CD4-positive, alpha-beta T cell treated with Interleukin-4 for 4 hours (primary cell): Measurements from ENCODE around the gene BTBD19.
A peak's percentile ranks its signal among the peaks of the same experiment; 100 is the strongest.
"Not testable (repeated sequence)": the region's sequence is repeated elsewhere in the genome, so short reads cannot be mapped to it uniquely, and the experiment has no call there.

Experiments used
- DNase-seq: peaks from one replicate; pipeline ENCODE4 v3.0.0-alpha.2; 2020

The BTBD19 gene

GRCh38 chr1:44788120-44788860, 20.0 kb upstream of the BTBD19 start, which contains the start of gene BEST4:
Gene BEST4, minus strand, starts transcription at chr1:44788170. Its CDS starts 465 bp downstream, at chr1:44787705.
- DNase-seq = no peak

- no peak for DNase-seq
These were observed 17.1 kb upstream of the BTBD19 start for GRCh38 chr1:44790968-44791801.

GRCh38 chr1:44792736-44793502, 15.4 kb upstream of the BTBD19 start:
- no peak for DNase-seq

GRCh38 chr1:44797886-44798285, 10.4 kb upstream of the BTBD19 start:
- DNase-seq = not testable (repeated sequence)

- DNase-seq = no peak
These were observed 9.6 kb upstream of the BTBD19 start for GRCh38 chr1:44798481-44799365.

- DNase-seq = peak; percentile 99
These were observed 8.3 kb upstream of the BTBD19 start, which contains the start of gene PLK3 for GRCh38 chr1:44799770-44800584. Gene PLK3, plus strand, starts transcription at chr1:44800377. Its CDS starts 87 bp downstream, at chr1:44800464.

- DNase-seq = peak; percentile 70
These were observed 6.6 kb upstream of the BTBD19 start for GRCh38 chr1:44801491-44802305.

- no peak for DNase-seq
These were observed 5.8 kb upstream of the BTBD19 start for GRCh38 chr1:44802306-44803061.

- DNase-seq = no peak
These were observed 5.3 kb upstream of the BTBD19 start for GRCh38 chr1:44803062-44803311.

GRCh38 chr1:44803312-44804095, 4.8 kb upstream of the BTBD19 start:
- no peak for DNase-seq

- no peak for DNase-seq
These were observed 2.9 kb upstream of the BTBD19 start for GRCh38 chr1:44805311-44806024.

GRCh38 chr1:44806025-44806703, 2.2 kb upstream of the BTBD19 start:
- DNase-seq = no peak

GRCh38 chr1:44806704-44807363, 1.5 kb upstream of the BTBD19 start, which contains the start of gene DYNLT4:
Gene DYNLT4, minus strand, starts transcription at chr1:44807351. Its CDS starts 683 bp downstream, at chr1:44806668.
- no peak for DNase-seq

GRCh38 chr1:44807364-44808062, 810 bp upstream of the BTBD19 start:
- DNase-seq = peak; percentile 98

- DNase-seq = peak; percentile 96
These were observed 905 bp downstream of the BTBD19 start for GRCh38 chr1:44808938-44809917.
